DND-41 (cell line): ENCODE data around the gene SLC26A11.

Source experiments
- EZH2 ChIP-seq: IDR thresholded peaks from 3 replicates; pipeline ENCODE4 v1.6.1; 2012; ENCODE audit warnings: borderline replicate concordance, low read depth, mild to moderate bottlenecking, moderate library complexity, low read length, inconsistent platforms; ENCODE audit not compliant: severe bottlenecking
- TF ChIP-seq, protein P1 (sequence below): IDR thresholded peaks from 2 replicates; pipeline ENCODE4 v1.5.1; 2012; ENCODE audit warnings: borderline replicate concordance, low read length, moderate library complexity, mild to moderate bottlenecking; ENCODE audit not compliant: poor library complexity, severe bottlenecking; ENCODE audit errors: extremely low read depth

GRCh38 chr17:80173916-80174315 is 46.3 kb upstream of the SLC26A11 start:
- TF ChIP-seq, protein P1, sequence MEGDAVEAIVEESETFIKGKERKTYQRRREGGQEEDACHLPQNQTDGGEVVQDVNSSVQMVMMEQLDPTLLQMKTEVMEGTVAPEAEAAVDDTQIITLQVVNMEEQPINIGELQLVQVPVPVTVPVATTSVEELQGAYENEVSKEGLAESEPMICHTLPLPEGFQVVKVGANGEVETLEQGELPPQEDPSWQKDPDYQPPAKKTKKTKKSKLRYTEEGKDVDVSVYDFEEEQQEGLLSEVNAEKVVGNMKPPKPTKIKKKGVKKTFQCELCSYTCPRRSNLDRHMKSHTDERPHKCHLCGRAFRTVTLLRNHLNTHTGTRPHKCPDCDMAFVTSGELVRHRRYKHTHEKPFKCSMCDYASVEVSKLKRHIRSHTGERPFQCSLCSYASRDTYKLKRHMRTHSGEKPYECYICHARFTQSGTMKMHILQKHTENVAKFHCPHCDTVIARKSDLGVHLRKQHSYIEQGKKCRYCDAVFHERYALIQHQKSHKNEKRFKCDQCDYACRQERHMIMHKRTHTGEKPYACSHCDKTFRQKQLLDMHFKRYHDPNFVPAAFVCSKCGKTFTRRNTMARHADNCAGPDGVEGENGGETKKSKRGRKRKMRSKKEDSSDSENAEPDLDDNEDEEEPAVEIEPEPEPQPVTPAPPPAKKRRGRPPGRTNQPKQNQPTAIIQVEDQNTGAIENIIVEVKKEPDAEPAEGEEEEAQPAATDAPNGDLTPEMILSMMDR: no peak
- TF ChIP-seq EZH2: no peak
